ENCODE results near the gene SPDYE4.

The SPDYE4 gene

GRCh38 chr17:8794636-8795035 is 36.3 kb upstream of the SPDYE4 start:
- no peak overlapping the region for H3K4me3 ChIP-seq (ENCODE audit: low read depth, low read length)
- no peak for DNase-seq (ENCODE audit: low read depth, low spot score)
- no peak for TF ChIP-seq CTCF (IDR thresholded peaks at IDR 0.05; ENCODE audit: insufficient read depth, low read length, missing control alignments)
- ChIA-PET CTCF (interaction anchor here (3.1 kb wide), 1 partner anchor 10 kb away, joined by 23 read pairs; no protein-coding TSS in a partner anchor), POLR2A (no interaction called here)

- ChIA-PET POLR2A (no interaction called here), CTCF (interaction anchor here (3.1 kb wide), 1 partner anchor 9 kb away, joined by 23 read pairs; no protein-coding TSS in a partner anchor)
- no peak for TF ChIP-seq CTCF (IDR thresholded peaks at IDR 0.05; ENCODE audit: insufficient read depth, low read length, missing control alignments)
- H3K4me3 ChIP-seq (ENCODE audit: low read depth, low read length) = no peak overlapping the region
- DNase-seq (ENCODE audit: low read depth, low spot score) = no peak
These were observed 35.3 kb upstream of the SPDYE4 start for GRCh38 chr17:8793649-8794048.

GRCh38 chr17:8792646-8793045 is 34.3 kb upstream of the SPDYE4 start:
- CTCF ChIA-PET = interaction anchor here (3.1 kb wide), 1 partner anchor 8 kb away, joined by 23 read pairs; no protein-coding TSS in a partner anchor
- no peak overlapping the region for H3K4me3 ChIP-seq (ENCODE audit: low read depth, low read length)
- POLR2A ChIA-PET = no interaction called here
- DNase-seq (ENCODE audit: low read depth, low spot score) = no peak
- no peak for TF ChIP-seq CTCF (IDR thresholded peaks at IDR 0.05; ENCODE audit: insufficient read depth, low read length, missing control alignments)

GRCh38 chr17:8791910-8792270 is 33.5 kb upstream of the SPDYE4 start:
- peak; percentile 9 for DNase-seq (ENCODE audit: low read depth, low spot score)
- no peak for TF ChIP-seq CTCF (IDR thresholded peaks at IDR 0.05; ENCODE audit: insufficient read depth, low read length, missing control alignments)
- ChIA-PET POLR2A (no interaction called here), CTCF (no interaction called here)
- H3K4me3 ChIP-seq (ENCODE audit: low read depth, low read length) = no peak overlapping the region

GRCh38 chr17:8791248-8791909 is 33.0 kb upstream of the SPDYE4 start:
- no peak for DNase-seq (ENCODE audit: low read depth, low spot score)
- no peak for TF ChIP-seq CTCF (IDR thresholded peaks at IDR 0.05; ENCODE audit: insufficient read depth, low read length, missing control alignments)
- H3K4me3 ChIP-seq (ENCODE audit: low read depth, low read length) = no peak overlapping the region
- POLR2A ChIA-PET = no interaction called here
- CTCF ChIA-PET = no interaction called here

- no peak for DNase-seq (ENCODE audit: low read depth, low spot score)
- POLR2A ChIA-PET = no interaction called here
- H3K4me3 ChIP-seq (ENCODE audit: low read depth, low read length) = no peak overlapping the region
- CTCF ChIA-PET = interaction anchor here (0.7 to 1.1 kb wide), 3 partner anchors 8 to 306 kb away, joined by 3 to 4 read pairs (median 3); no protein-coding TSS in a partner anchor
- TF ChIP-seq CTCF (IDR thresholded peaks at IDR 0.05; ENCODE audit: insufficient read depth, low read length, missing control alignments) = no peak
These were observed 31.4 kb upstream of the SPDYE4 start for GRCh38 chr17:8789743-8790142.
